Dendritic cell treated with granulocyte-macrophage colony-stimulating factor and Interleukin-4, amounts not matched to agents 40 ng/mL and 50 ng/mL, for 4 days (primary cell): ENCODE data around the gene TMEM88.
A peak's percentile ranks its signal among the peaks of the same experiment; 100 is the strongest.

Source experiments
- H3K27ac Mint-ChIP-seq: one replicate; pipeline ENCODE4 v1.8.0; 2022; ENCODE audit warnings: mild to moderate bottlenecking, mixed read lengths
- H3K27me3 Mint-ChIP-seq: one replicate; pipeline ENCODE4 v1.8.0; 2022; ENCODE audit warnings: mild to moderate bottlenecking, mixed read lengths
- H3K36me3 Mint-ChIP-seq: one replicate; pipeline ENCODE4 v1.8.0; 2022; ENCODE audit warnings: low read depth, mixed read lengths
- H3K4me1 Mint-ChIP-seq: one replicate; pipeline ENCODE4 v1.8.0; 2022; ENCODE audit warnings: low read depth, mixed read lengths
- H3K4me3 Mint-ChIP-seq: one replicate; pipeline ENCODE4 v1.8.0; 2022; ENCODE audit warnings: mild to moderate bottlenecking, moderate library complexity, mixed read lengths
- H3K9me3 Mint-ChIP-seq: one replicate; pipeline ENCODE4 v1.8.0; 2022; ENCODE audit warnings: mixed read lengths
- intact Hi-C: fragments of 100-400 bp; cut with micrococcal nuclease; formaldehyde crosslinking; loops from one replicate; pipeline ENCODE4 v1.15.0; 2022

The TMEM88 gene

GRCh38 chr17:7843536-7844291 lies 11.2 kb upstream of the TMEM88 start:
- Mint-ChIP-seq H3K4me3 (peak overlapping the region; percentile 93), H3K4me1 (peaks cover 64% of the 10 kb centered on the region), H3K27me3 (no peaks in the 10 kb centered on the region), H3K36me3 (peaks cover 47% of the 10 kb centered on the region), H3K9me3 (no peaks in the 10 kb centered on the region), H3K27ac (peak overlapping the region; percentile 98)
- intact Hi-C loops: loop anchor here (1.0 to 10.0 kb wide), 4 partner anchors 8 to 311 kb away; partner anchors contain the start of genes MPDU1, NAA38 and PER1

DNA sequence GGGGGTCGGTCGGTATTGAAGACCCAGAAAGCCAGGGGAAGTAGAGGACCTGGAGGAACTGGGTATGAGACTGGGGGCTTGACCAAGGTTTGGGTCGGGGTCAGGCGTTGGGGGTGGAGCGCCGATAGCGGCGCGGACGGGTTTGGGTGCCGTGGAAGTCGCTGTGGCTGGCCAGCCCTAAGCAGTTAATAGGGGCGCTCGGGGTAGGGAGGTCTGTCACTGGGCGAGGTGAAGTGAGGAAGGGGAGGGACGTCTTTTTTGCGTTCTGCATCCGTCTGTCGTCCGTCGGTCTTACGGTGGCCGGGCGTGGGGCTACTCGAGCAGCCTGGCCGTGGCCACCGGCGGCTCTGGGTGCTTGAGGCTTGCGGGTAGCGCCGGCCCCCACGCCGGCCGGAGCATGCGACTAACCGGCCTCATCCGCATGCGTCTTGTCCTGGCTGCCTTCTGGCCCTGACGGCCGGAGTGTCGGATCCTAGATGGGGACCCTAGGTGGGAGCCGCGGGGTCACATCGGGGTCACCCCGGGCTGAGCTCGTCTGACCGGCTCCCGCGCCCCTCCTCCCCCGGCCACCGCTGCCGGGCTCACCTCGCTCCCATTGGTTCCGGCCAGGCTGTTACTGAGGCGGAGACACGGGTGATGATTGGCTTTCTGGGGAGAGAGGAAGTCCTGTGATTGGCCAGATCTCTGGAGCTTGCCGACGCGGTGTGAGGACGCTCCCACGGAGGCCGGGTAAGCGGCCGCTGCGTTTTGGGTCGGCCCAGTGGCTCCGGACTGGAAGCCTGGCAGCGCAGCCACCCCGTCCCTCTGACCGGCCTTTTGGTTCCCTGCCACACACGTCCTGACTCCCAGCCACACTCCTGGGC lies 10.3 kb upstream of the TMEM88 start:
- H3K27me3 Mint-ChIP-seq: no peaks in the 10 kb centered on the region
- H3K9me3 Mint-ChIP-seq: no peaks in the 10 kb centered on the region
- intact Hi-C loops: loop anchor here (5.0 to 10.0 kb wide), 2 partner anchors 262 to 310 kb away; partner anchors contain the start of genes MPDU1 and PER1
- peak overlapping the region; percentile 98 for H3K27ac Mint-ChIP-seq
- H3K4me3 Mint-ChIP-seq: peak overlapping the region; percentile 93
- H3K4me1 Mint-ChIP-seq: peaks cover 64% of the 10 kb centered on the region
- H3K36me3 Mint-ChIP-seq: peaks cover 47% of the 10 kb centered on the region

GRCh38 chr17:7845359-7846062 lies 9.4 kb upstream of the TMEM88 start:
- peak overlapping the region; percentile 93 for H3K4me3 Mint-ChIP-seq
- H3K4me1 Mint-ChIP-seq: peaks cover 65% of the 10 kb centered on the region
- no peaks in the 10 kb centered on the region for H3K9me3 Mint-ChIP-seq
- peak overlapping the region; percentile 98 for H3K27ac Mint-ChIP-seq
- H3K36me3 Mint-ChIP-seq: peaks cover 39% of the 10 kb centered on the region
- H3K27me3 Mint-ChIP-seq: no peaks in the 10 kb centered on the region
- intact Hi-C loops: loop anchor here (10.0 kb wide), 1 partner anchor 309 kb away; the partner anchor contains the start of gene PER1

DNA sequence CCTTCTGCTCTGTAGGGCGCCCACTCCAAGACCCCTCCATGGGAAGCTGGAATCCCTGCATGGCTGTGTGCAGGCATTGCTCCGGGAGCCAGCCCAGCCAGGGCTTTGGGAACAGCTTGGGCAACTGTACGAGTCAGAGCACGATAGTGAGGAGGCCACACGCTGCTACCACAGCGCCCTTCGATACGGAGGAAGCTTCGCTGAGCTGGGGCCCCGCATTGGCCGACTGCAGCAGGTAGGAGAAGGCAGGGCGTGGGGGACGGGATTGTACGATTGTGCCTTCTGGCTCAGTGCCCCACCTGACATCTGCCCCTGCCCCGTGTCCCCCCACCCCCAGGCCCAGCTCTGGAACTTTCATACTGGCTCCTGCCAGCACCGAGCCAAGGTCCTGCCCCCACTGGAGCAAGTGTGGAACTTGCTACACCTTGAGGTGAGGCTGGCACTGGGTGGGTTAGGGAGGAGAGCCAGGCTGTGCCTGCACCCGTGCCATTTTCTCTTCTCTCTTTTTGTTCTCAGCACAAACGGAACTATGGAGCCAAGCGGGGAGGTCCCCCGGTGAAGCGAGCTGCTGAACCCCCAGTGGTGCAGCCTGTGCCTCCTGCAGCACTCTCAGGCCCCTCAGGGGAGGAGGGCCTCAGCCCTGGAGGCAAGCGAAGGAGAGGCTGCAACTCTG lies 8.7 kb upstream of the TMEM88 start:
- no peaks in the 10 kb centered on the region for H3K27me3 Mint-ChIP-seq
- intact Hi-C loops: loop anchor here (10.0 kb wide), 1 partner anchor 309 kb away; the partner anchor contains the start of gene PER1
- H3K4me1 Mint-ChIP-seq: peaks cover 65% of the 10 kb centered on the region

GRCh38 chr17:7846765-7847661 lies 7.9 kb upstream of the TMEM88 start:
- H3K4me1 Mint-ChIP-seq: peaks cover 69% of the 10 kb centered on the region
- intact Hi-C loops: loop anchor here (10.0 kb wide), 1 partner anchor 308 kb away; the partner anchor contains the start of gene PER1
- H3K27ac Mint-ChIP-seq: peak overlapping the region; percentile 98
- H3K9me3 Mint-ChIP-seq: no peaks in the 10 kb centered on the region
- peaks cover 25% of the 10 kb centered on the region for H3K36me3 Mint-ChIP-seq
- no peak overlapping the region for H3K4me3 Mint-ChIP-seq
- no peaks in the 10 kb centered on the region for H3K27me3 Mint-ChIP-seq

More for the DNA sequence above, 8.7 kb upstream of the TMEM88 start:
- H3K4me3 Mint-ChIP-seq: peak overlapping the region; percentile 93
- H3K36me3 Mint-ChIP-seq: peaks cover 33% of the 10 kb centered on the region
- no peaks in the 10 kb centered on the region for H3K9me3 Mint-ChIP-seq
- H3K27ac Mint-ChIP-seq: peak overlapping the region; percentile 98

DNA sequence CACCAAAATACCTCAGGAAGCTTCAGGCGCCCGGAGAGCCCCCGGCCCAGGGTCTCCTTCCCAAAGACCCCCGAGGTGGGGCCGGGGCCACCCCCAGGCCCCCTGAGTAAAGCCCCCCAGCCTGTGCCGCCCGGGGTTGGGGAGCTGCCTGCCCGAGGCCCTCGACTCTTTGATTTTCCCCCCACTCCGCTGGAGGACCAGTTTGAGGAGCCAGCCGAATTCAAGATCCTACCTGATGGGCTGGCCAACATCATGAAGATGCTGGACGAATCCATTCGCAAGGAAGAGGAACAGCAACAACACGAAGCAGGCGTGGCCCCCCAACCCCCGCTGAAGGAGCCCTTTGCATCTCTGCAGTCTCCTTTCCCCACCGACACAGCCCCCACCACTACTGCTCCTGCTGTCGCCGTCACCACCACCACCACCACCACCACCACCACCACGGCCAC lies 6.7 kb upstream of the TMEM88 start:
- peaks cover 69% of the 10 kb centered on the region for H3K4me1 Mint-ChIP-seq
- no peak overlapping the region for H3K4me3 Mint-ChIP-seq
- H3K36me3 Mint-ChIP-seq: peaks cover 14% of the 10 kb centered on the region
- intact Hi-C loops: loop anchor here (10.0 kb wide), 1 partner anchor 307 kb away; the partner anchor contains the start of gene PER1
- no peaks in the 10 kb centered on the region for H3K9me3 Mint-ChIP-seq
- peak overlapping the region; percentile 27 for H3K27ac Mint-ChIP-seq
- H3K27me3 Mint-ChIP-seq: no peaks in the 10 kb centered on the region

DNA sequence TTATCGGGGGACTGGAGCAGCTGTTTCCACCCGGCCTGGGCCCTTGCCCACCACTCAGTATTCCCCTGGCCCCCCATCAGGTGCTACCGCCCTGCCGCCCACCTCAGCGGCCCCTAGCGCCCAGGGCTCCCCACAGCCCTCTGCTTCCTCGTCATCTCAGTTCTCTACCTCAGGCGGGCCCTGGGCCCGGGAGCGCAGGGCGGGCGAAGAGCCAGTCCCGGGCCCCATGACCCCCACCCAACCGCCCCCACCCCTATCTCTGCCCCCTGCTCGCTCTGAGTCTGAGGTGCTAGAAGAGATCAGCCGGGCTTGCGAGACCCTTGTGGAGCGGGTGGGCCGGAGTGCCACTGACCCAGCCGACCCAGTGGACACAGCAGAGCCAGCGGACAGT lies 6.1 kb upstream of the TMEM88 start:
- Mint-ChIP-seq H3K4me3 (no peak overlapping the region), H3K9me3 (no peaks in the 10 kb centered on the region), H3K27ac (no peak overlapping the region), H3K36me3 (peaks cover 9% of the 10 kb centered on the region), H3K27me3 (no peaks in the 10 kb centered on the region), H3K4me1 (peaks cover 69% of the 10 kb centered on the region)
- intact Hi-C loops: loop anchor here (10.0 kb wide), 1 partner anchor 306 kb away; the partner anchor contains the start of gene PER1

GRCh38 chr17:7849130-7849750 lies 5.6 kb upstream of the TMEM88 start:
- intact Hi-C loops: loop anchor here (10.0 kb wide), 1 partner anchor 306 kb away; the partner anchor contains the start of gene PER1
- Mint-ChIP-seq H3K4me3 (no peak overlapping the region), H3K27me3 (no peaks in the 10 kb centered on the region), H3K9me3 (no peaks in the 10 kb centered on the region), H3K36me3 (peaks cover 4% of the 10 kb centered on the region), H3K27ac (no peak overlapping the region), H3K4me1 (peaks cover 69% of the 10 kb centered on the region)

DNA sequence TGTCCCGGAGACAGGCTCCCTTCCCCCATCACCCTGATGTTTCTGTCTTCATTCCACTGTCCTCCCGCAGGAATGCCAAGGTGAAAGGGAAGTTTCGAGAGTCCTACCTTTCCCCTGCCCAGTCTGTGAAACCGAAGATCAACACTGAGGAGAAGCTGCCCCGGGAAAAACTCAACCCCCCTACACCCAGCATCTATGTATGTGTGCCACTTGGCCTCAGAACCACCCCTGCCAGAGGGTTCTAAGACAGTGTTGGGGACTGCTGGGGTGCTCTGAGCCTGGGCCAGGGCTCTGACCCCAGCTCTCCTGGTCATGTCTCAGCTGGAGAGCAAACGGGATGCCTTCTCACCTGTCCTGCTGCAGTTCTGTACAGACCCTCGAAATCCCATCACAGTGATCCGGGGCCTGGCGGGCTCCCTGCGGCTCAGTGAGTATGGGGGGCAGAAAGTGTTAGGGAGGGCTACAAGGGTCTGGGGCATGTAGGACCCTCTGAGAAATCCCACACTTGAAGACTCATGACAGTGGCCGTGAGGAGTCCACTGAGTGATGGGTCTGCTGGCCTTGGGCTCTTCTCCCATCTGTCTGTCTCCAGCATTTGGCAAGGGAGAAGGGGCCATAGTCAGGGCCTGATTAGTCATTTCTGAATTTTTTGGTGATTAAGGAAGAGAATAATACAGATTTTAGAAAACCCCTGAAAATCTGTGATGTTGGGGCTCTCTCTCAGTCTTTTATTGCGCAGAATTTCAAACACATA lies 4.9 kb upstream of the TMEM88 start:
- Mint-ChIP-seq H3K4me3 (no peak overlapping the region), H3K27ac (no peak overlapping the region), H3K9me3 (no peaks in the 10 kb centered on the region), H3K36me3 (no peaks in the 10 kb centered on the region), H3K4me1 (peaks cover 69% of the 10 kb centered on the region), H3K27me3 (no peaks in the 10 kb centered on the region)
- intact Hi-C loops: loop anchor here (2.0 to 10.0 kb wide), 3 partner anchors 15 to 305 kb away; partner anchors contain the start of genes KDM6B and PER1

DNA sequence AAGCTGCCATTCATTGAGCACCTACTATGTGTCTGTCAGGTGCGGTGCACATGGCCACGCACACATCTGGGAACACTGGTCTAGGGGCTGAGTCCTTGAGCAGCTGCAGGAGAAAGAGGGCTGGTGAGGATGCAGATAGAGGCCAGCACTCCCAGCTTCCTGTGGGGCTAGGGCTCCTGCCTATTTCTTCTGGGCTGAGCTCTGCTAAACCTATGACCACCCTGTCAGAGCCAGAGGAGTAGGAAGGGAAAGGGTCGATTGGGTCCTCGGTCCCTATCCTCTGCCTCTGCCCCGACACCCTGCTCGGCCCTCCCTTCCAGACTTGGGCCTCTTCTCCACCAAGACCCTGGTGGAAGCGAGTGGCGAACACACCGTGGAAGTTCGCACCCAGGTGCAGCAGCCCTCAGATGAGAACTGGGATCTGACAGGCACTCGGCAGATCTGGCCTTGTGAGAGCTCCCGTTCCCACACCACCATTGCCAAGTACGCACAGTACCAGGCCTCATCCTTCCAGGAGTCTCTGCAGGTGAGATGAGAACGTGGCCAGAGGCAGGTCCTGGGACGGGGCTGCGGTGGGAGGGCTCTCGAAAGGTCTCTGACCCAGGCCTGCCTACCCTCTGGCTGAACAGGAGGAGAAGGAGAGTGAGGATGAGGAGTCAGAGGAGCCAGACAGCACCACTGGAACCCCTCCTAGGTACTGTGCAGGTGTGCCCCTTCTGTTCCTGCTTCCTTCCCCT lies 4.0 kb upstream of the TMEM88 start:
- H3K27ac Mint-ChIP-seq: peak overlapping the region; percentile 31
- H3K4me1 Mint-ChIP-seq: peaks cover 63% of the 10 kb centered on the region
- intact Hi-C loops: loop anchor here (1.0 to 5.0 kb wide), 3 partner anchors 16 to 104 kb away; partner anchors contain the start of gene KDM6B
- H3K9me3 Mint-ChIP-seq: no peaks in the 10 kb centered on the region
- H3K4me3 Mint-ChIP-seq: no peak overlapping the region
- no peaks in the 10 kb centered on the region for H3K36me3 Mint-ChIP-seq
- no peaks in the 10 kb centered on the region for H3K27me3 Mint-ChIP-seq
